ENCODE results near the gene NUDC. TPM values are rescaled to one million over a fixed set of nuclear protein-coding genes. Genes with fewer than 3 reads are reported as not detected.
A peak's percentile ranks its signal among the peaks of the same experiment; 100 is the strongest.

NUDC gene
- total and polyA plus RNA-seq, 2 of the 13 experiments (the other 11 are each of a cell fraction or from before 2014, with no cell fraction given), result 34.7 to 104 TPM

GRCh38 chr1:26900001-26900814, 21.3 kb upstream of the NUDC start, which contains the start of gene GPATCH3 (continued):
- TF ChIP-seq ETV6 (CRISPR knock-in tag; conservative IDR thresholded peaks at IDR 0.05) (no peak; the same call in 1 of the 2 replicates), HNF1B (CRISPR knock-in tag; IDR thresholded peaks at IDR 0.05) (peak; percentile 67), ZNF569 (CRISPR knock-in tag; IDR thresholded peaks at IDR 0.05; ENCODE audit: borderline replicate concordance) (no peak), BRF2 (CRISPR knock-in tag; IDR thresholded peaks at IDR 0.05) (peak; percentile 72; the same call in 1 of the 2 replicates), POLR2A (IDR thresholded peaks at IDR 0.05; ENCODE audit: insufficient read depth in 1 of 2, low read depth in 2 of 2, low read length in 2 of 2) (peak; percentile 79 to 98), TCF7 (IDR thresholded peaks at IDR 0.05; ENCODE audit: low read depth) (no peak), ZNF776 (CRISPR knock-in tag; IDR thresholded peaks at IDR 0.05) (no peak), CENPX (CRISPR knock-in tag; IDR thresholded peaks at IDR 0.05) (no peak), ELK4 (CRISPR knock-in tag; IDR thresholded peaks at IDR 0.05; ENCODE audit: borderline replicate concordance) (no peak), ZNF724P (CRISPR knock-in tag; IDR thresholded peaks at IDR 0.05; ENCODE audit: borderline replicate concordance) (peak; percentile 37; the same call in 1 of the 2 replicates), ZGPAT (CRISPR knock-in tag; IDR thresholded peaks at IDR 0.05) (peak; percentile 93), ZBTB2 (CRISPR knock-in tag; IDR thresholded peaks at IDR 0.05; ENCODE audit: low read depth) (0 out of 2 replicates have a peak, but pooled peaks have one; percentile 44), SRY (CRISPR knock-in tag; IDR thresholded peaks at IDR 0.05) (no peak; the same call in 1 of the 2 replicates), SIN3A (IDR thresholded peaks at IDR 0.05; ENCODE audit: borderline replicate concordance, low read depth, low read length) (peak; percentile 97), THYN1 (CRISPR knock-in tag; IDR thresholded peaks at IDR 0.05; ENCODE audit: borderline replicate concordance, low read depth) (0 out of 2 replicates have a peak, but pooled peaks have one; percentile 70), PAWR (CRISPR knock-in tag; IDR thresholded peaks at IDR 0.05; ENCODE audit: borderline replicate concordance) (no peak), ZNF329 (CRISPR knock-in tag; IDR thresholded peaks at IDR 0.05; ENCODE audit: low read depth) (no peak), GFI1 (CRISPR knock-in tag; IDR thresholded peaks at IDR 0.05; ENCODE audit: borderline replicate concordance) (peak; percentile 73; the same call in 1 of the 2 replicates), ZNF790 (CRISPR knock-in tag; IDR thresholded peaks at IDR 0.05; ENCODE audit: borderline replicate concordance) (no peak), MXI1 (IDR thresholded peaks at IDR 0.05; ENCODE audit: borderline replicate concordance, low read depth, low read length) (peak; percentile 88), TCF12 (IDR thresholded peaks at IDR 0.05) (no peak), TCF12 (CRISPR knock-in tag; IDR thresholded peaks at IDR 0.05) (no peak), KLF16 (CRISPR knock-in tag; IDR thresholded peaks at IDR 0.05) (peak in 1 of 2 experiments; percentile 82; a peak in 1 of 4 replicates)

All from HepG2 (cell line).